ENCODE measurements around the gene TTC6. TPM values are rescaled to one million over a fixed set of nuclear protein-coding genes. Genes with fewer than 3 reads are reported as not detected.

The TTC6 gene
- total RNA-seq, 6 donors from 2014 or later, result 5.2 to 63.9 (median 10.8) TPM

DNA sequence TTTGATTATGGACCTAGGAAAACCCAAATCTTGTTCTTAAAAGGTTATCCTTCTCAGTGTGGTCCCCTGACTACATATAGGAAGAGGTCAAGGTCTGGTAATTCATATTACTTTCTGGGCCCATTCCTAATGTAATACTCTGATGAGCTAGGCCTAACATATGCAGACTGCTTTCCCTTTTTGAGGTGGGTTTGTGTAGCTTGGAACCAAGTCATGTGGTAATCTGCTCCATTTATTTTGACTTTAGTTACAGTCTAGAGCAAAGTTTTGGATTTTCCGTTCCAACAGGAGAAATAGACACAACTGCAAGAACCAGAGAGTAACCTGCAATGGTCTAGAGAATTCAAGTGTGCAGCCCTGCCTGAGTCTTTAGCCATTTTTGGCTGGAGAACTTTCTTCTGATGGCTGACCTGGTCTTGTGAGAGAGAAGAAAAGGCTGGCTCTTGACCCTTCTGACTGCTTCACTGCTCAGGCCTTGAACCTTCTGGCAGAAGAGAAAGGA lies 22.5 kb downstream of the TTC6 start:
- DNase-seq (no peak), ATAC-seq (ENCODE audit: low FRiP score in 2 of 2) (no peak)
- Histone ChIP-seq H3K9me3 (peaks cover 5 to 23% (median 19%) of the 10 kb centered on the region in 4 donors), H3K4me1 (peaks cover 0 to 5% (median 0%) of the 10 kb centered on the region in 4 donors), H3K27me3 (no peaks in the 10 kb centered on the region), H3K4me3 (no peak overlapping the region), H3K27ac (no peak overlapping the region), H3K36me3 (no peaks in the 10 kb centered on the region)
- WGBS, 2 donors, result 81 to 95% methylated on average over 1 of the region's 1 CpG
- TF ChIP-seq CTCF (IDR thresholded peaks at IDR 0.05), result no peak
- TF ChIP-seq EP300 (IDR thresholded peaks at IDR 0.05), result no peak
- TF ChIP-seq POLR2A (IDR thresholded peaks at IDR 0.05), result no peak
- TF ChIP-seq POLR2AphosphoS5 (IDR thresholded peaks at IDR 0.05), result no peak

DNA sequence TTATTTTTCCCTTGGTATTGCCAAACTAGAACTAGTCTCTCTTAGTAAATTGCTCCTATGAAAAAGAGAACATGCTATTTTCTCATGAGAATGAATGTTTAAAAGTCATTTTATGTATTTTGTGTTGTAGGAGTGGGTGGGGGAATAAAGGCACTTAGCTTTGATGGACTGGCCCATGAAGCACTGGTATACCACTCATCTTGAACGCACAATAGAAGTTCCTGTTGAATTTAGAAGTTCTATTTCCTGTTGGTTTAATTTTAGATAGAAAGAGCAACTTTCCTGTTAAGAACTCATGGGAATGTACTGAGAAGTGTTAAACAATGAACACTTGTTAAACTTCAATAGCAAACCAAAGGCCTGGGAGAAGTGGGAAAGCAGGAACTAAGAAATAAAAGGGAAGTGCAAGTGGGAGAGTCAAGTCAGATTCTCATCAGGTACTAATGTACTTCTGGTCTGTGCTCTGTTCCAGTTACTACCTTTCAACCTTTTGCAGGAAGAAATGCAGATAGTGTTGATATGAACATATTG lies 23.1 kb downstream of the TTC6 start:
- WGBS, 2 donors, result 30 to 35% methylated on average over 1 of the region's 1 CpG
- H3K4me1 ChIP-seq, result peaks cover 0 to 5% (median 0%) of the 10 kb centered on the region in 4 donors
- TF ChIP-seq POLR2AphosphoS5 (IDR thresholded peaks at IDR 0.05), result no peak
- no peak for TF ChIP-seq POLR2A (IDR thresholded peaks at IDR 0.05)
- no peak for TF ChIP-seq EP300 (IDR thresholded peaks at IDR 0.05)
- no peak for TF ChIP-seq CTCF (IDR thresholded peaks at IDR 0.05)
- no peak overlapping the region for H3K27ac ChIP-seq
- no peak overlapping the region for H3K4me3 ChIP-seq
- no peak for DNase-seq
- H3K9me3 ChIP-seq, result peaks cover 5 to 23% (median 19%) of the 10 kb centered on the region in 4 donors
- H3K27me3 ChIP-seq, result no peaks in the 10 kb centered on the region
- H3K36me3 ChIP-seq, result no peaks in the 10 kb centered on the region
- no peak for ATAC-seq (ENCODE audit: low FRiP score in 2 of 2)

DNA sequence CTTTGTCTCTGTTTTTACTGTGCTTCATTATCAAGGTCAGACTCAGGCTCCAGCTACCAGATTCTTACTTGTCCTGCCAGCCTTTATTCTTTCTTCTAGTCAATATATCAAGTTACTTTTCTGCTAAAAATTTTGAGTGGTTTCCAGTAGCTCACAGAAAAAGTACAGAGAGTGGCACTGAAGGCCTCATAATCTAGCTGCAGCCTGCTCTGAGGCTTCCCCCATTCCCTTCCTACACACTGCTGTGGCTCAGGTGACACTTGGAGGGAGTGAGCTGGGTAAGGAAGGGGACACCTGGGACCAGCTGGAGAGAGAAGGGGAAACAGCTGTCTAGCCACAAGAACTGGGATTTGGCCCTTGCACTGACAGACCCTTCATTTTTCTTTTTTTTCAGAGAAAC lies 25.4 kb downstream of the TTC6 start:
- no peak for TF ChIP-seq POLR2AphosphoS5 (IDR thresholded peaks at IDR 0.05)
- TF ChIP-seq CTCF (IDR thresholded peaks at IDR 0.05), result no peak
- no peak for DNase-seq
- ATAC-seq (ENCODE audit: low FRiP score in 2 of 2), result no peak
- Histone ChIP-seq H3K36me3 (no peaks in the 10 kb centered on the region), H3K27me3 (no peaks in the 10 kb centered on the region), H3K4me3 (no peak overlapping the region), H3K27ac (no peak overlapping the region), H3K9me3 (peaks cover 3 to 12% (median 5%) of the 10 kb centered on the region in 4 donors), H3K4me1 (peaks cover 0 to 5% (median 0%) of the 10 kb centered on the region in 4 donors)

DNA sequence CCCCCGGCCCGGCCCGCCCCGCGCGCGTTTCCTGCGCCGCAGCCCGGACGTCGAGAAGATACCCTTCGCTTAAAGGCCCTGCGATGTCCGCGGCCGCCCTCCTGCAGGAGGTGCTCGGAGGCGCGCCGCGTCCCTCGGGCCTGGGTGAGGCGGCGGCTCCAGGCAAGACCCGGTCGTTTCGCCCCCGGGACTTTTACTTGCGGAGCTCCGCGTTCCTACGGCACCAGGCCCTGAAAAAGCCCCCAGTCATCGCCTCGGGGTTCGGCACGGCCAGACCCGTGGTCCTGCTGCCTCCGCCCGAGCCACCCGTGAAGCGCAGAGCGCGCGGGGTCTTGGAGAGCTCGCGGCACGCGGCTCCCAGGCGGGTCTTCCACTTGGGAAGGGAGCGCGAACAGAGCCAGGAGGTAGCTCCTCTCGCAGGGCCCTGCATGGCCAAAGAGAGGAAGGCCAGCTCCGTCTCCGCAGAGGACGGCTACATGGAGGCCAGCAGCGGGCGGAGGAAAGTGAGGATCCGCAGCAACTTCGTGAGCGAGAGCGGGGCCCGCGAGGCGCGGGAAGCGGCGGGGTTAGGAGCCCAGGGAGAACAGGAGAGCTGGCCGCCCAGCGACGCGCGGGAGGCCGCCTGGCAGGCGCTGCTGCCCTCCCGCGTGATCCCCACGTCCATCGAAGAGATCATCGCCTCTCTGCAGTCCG lies 26.9 kb downstream of the TTC6 start:
- TF ChIP-seq POLR2A (IDR thresholded peaks at IDR 0.05), result no peak
- TF ChIP-seq POLR2AphosphoS5 (IDR thresholded peaks at IDR 0.05), result no peak
- TF ChIP-seq EP300 (IDR thresholded peaks at IDR 0.05), result no peak
- no peak for TF ChIP-seq CTCF (IDR thresholded peaks at IDR 0.05)
- ATAC-seq (ENCODE audit: low FRiP score in 2 of 2), result no peak
- Histone ChIP-seq H3K27me3 (no peaks in the 10 kb centered on the region), H3K36me3 (no peaks in the 10 kb centered on the region), H3K9me3 (no peaks in the 10 kb centered on the region), H3K4me3 (no peak overlapping the region), H3K27ac (no peak overlapping the region), H3K4me1 (peaks cover 0 to 5% (median 0%) of the 10 kb centered on the region in 4 donors)
- 33 to 46% methylated on average over 40 to 80 of the region's 81 CpGs for WGBS, 2 donors
- DNase-seq, result peak in 1 of 2 donors; percentile 80
